ENCODE measurements around the gene STXBP3.

DNA sequence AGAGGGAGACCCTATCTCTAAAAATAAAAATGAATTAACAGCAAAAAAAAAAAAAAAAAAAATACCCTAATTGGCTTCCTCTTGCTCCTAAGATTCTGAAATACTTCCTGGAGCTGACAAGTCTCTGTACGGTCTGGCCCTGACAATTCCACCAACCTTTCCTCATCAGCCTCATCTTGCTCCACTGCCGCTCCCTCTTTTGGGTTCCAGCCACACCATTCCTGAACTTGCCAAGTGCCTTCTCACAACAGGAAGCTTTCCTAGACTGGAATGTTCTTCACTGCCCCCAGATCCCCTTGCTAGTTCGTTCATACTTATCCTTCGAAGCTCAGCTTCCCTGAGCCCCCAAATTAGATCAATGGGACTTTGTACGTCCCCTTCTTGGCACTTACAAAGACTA lies 73.4 kb downstream of the STXBP3 start:
- TF ChIP-seq EZH2 (IDR thresholded peaks at IDR 0.05; ENCODE audit: borderline replicate concordance), result no peak
- no peak for TF ChIP-seq EZH2phosphoT487 (IDR thresholded peaks at IDR 0.05; ENCODE audit: low read depth, severe bottlenecking, unreplicated experiment)

All from hepatocyte (in vitro differentiated cells).